GM23338 (cell line): Measurements from ENCODE around the gene TMEM187.

Source experiments
- CREB1 ChIP-seq: fragments of 250-450 bp; sonication (Bioruptor Pico); IDR thresholded peaks from 2 replicates; pipeline ENCODE4 v1.5.0; 2020; ENCODE audit warnings: low read depth, mild to moderate bottlenecking, moderate library complexity
- CTCF ChIP-seq, 2 experiments: fragments of 200-600 bp in 1 of 2; sonication (generic) in 1 of 2; conservative IDR thresholded peaks; 2 replicates each; pipeline versions ENCODE4 v1.5.1 to v1.6.1; 2016 to 2017; ENCODE audit warnings: antibody characterized with exemption in 2 of 2, low read depth in 2 of 2, mild to moderate bottlenecking in 2 of 2, moderate library complexity in 1 of 2
- ETS1 ChIP-seq: IDR thresholded peaks from 2 replicates; pipeline ENCODE4 v1.6.1; 2016; ENCODE audit warnings: antibody characterized with exemption
- EZH2 ChIP-seq: fragments of 200-600 bp; sonication (generic); IDR thresholded peaks from one replicate; pipeline ENCODE4 v1.8.0; 2017; ENCODE audit warnings: antibody characterized with exemption, mild to moderate bottlenecking, low read depth; ENCODE audit not compliant: unreplicated experiment
- EZH2phosphoT487 ChIP-seq: fragments of 200-600 bp; sonication (generic); IDR thresholded peaks from one replicate; pipeline ENCODE4 v1.8.1; 2018; ENCODE audit warnings: antibody characterized with exemption; ENCODE audit not compliant: unreplicated experiment
- POLR2AphosphoS5 ChIP-seq: IDR thresholded peaks from 2 replicates; pipeline ENCODE4 v1.6.1; 2016; ENCODE audit warnings: antibody characterized with exemption, low read depth
- REST ChIP-seq: IDR thresholded peaks from one replicate; pipeline ENCODE4 v1.6.1; 2018; ENCODE audit warnings: antibody characterized with exemption; ENCODE audit not compliant: unreplicated experiment
- ZNF331 ChIP-seq: fragments of 250-450 bp; sonication (Bioruptor Pico); IDR thresholded peaks from 2 replicates; pipeline ENCODE4 v1.5.0; 2020; ENCODE audit warnings: low read depth, mild to moderate bottlenecking, moderate library complexity

- TF ChIP-seq ETS1: no peak
- TF ChIP-seq CREB1: no peak
- TF ChIP-seq POLR2AphosphoS5: no peak
- no peak for TF ChIP-seq CTCF (conservative IDR thresholded peaks at IDR 0.05; ENCODE audit: low read depth in 2 of 2)
- no peak for TF ChIP-seq EZH2
- TF ChIP-seq EZH2phosphoT487: no peak
- TF ChIP-seq REST: no peak
- TF ChIP-seq ZNF331 (CRISPR knock-in tag): no peak
These were observed 6.3 kb upstream of the TMEM187 start for GRCh38 chrX:153966283-153966688.
